GM20000 (cell line): ENCODE measurements around the gene THOC5.
"Not testable (repeated sequence)": the region's sequence is repeated elsewhere in the genome, so short reads cannot be mapped to it uniquely, and the experiment has no call there.

Source experiments
- DNase-seq: peaks from one replicate; pipeline ENCODE4 v3.0.0; 2012; ENCODE audit warnings: low spot score
- CTCF ChIP-seq: IDR thresholded peaks from 2 replicates; pipeline ENCODE4 v1.5.1; 2012; ENCODE audit warnings: mild to moderate bottlenecking, control low read depth; ENCODE audit errors: extremely low read depth, missing control alignments

THOC5 gene

GRCh38 chr22:29550005-29550404 is 3.6 kb downstream of the THOC5 start:
- TF ChIP-seq CTCF = no peak

GRCh38 chr22:29545045-29545444 is 8.5 kb downstream of the THOC5 start:
- not testable (repeated sequence) for DNase-seq

More at GRCh38 chr22:29550005-29550404, 3.6 kb downstream of the THOC5 start:
- no peak for DNase-seq

GRCh38 chr22:29541845-29542244 is 11.7 kb downstream of the THOC5 start:
- no peak for DNase-seq
- TF ChIP-seq CTCF = no peak

- no peak for TF ChIP-seq CTCF
- DNase-seq = no peak
Measured at GRCh38 chr22:29539105-29539504, 14.5 kb downstream of the THOC5 start.

GRCh38 chr22:29536411-29536810 is 17.1 kb downstream of the THOC5 start:
- TF ChIP-seq CTCF = no peak
- no peak for DNase-seq

GRCh38 chr22:29531419-29531818 is 22.1 kb downstream of the THOC5 start:
- TF ChIP-seq CTCF = no peak

GRCh38 chr22:29530716-29531115 is 22.8 kb downstream of the THOC5 start:
- no peak for TF ChIP-seq CTCF
- DNase-seq = no peak

More at GRCh38 chr22:29531419-29531818, 22.1 kb downstream of the THOC5 start:
- no peak for DNase-seq

GRCh38 chr22:29528144-29528543 is 25.4 kb downstream of the THOC5 start:
- TF ChIP-seq CTCF = no peak
- DNase-seq = no peak
